KOPT-K1 (cell line): Measurements from ENCODE around the gene JPH2.

Experiments used
- H3K27ac ChIP-seq: fragments of 200-600 bp; sonication (generic); 2 replicates; pipeline ENCODE4 v1.5.1; 2016; ENCODE audit warnings: antibody characterized with exemption, mild to moderate bottlenecking, low read depth, low read length; ENCODE audit not compliant: poor library complexity, severe bottlenecking
- H3K36me3 ChIP-seq: fragments of 200-600 bp; sonication (generic); 2 replicates; pipeline ENCODE4 v1.5.1; 2017; ENCODE audit warnings: antibody characterized with exemption, mild to moderate bottlenecking, low read length, moderate library complexity; ENCODE audit not compliant: insufficient read depth
- H3K9me3 ChIP-seq: fragments of 200-600 bp; sonication (generic); 2 replicates; pipeline ENCODE4 v1.5.1; 2017; ENCODE audit warnings: antibody characterized with exemption, low read length, mild to moderate bottlenecking; ENCODE audit not compliant: insufficient read depth, poor library complexity, severe bottlenecking

The JPH2 gene

GRCh38 chr20:44185574-44185973 is 1.4 kb downstream of the JPH2 start:
- H3K36me3 ChIP-seq: no peaks in the 10 kb centered on the region
- H3K27ac ChIP-seq: no peak overlapping the region
- H3K9me3 ChIP-seq: no peaks in the 10 kb centered on the region

DNA sequence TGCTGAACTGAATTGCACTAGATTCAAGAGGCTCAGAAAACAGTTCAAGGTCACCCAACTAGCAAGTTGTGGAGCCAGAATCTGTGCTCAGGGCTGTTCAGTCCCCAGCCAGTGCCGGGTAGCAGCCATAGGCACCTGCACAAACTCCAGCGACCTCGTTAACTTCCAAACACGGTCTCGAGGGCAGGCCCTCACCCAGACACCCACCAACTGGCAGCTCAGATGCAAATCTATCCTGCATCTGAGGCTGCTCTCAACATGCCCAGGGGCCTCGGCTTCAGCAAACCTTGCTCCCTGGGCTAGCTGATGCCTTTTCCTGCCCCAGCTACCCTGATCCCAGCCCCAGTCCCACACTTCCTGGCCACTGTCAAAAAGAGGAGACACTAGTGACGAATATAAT is 3.7 kb downstream of the JPH2 start:
- H3K36me3 ChIP-seq: no peaks in the 10 kb centered on the region
- H3K27ac ChIP-seq: no peak overlapping the region

GRCh38 chr20:44182863-44183262 is 4.1 kb downstream of the JPH2 start:
- H3K36me3 ChIP-seq: no peaks in the 10 kb centered on the region
- no peak overlapping the region for H3K27ac ChIP-seq
- no peaks in the 10 kb centered on the region for H3K9me3 ChIP-seq

More for the DNA sequence above, 3.7 kb downstream of the JPH2 start:
- no peaks in the 10 kb centered on the region for H3K9me3 ChIP-seq

- H3K27ac ChIP-seq: no peak overlapping the region
- no peaks in the 10 kb centered on the region for H3K36me3 ChIP-seq
- no peaks in the 10 kb centered on the region for H3K9me3 ChIP-seq
Observed at GRCh38 chr20:44182135-44182765, 4.7 kb downstream of the JPH2 start.

DNA sequence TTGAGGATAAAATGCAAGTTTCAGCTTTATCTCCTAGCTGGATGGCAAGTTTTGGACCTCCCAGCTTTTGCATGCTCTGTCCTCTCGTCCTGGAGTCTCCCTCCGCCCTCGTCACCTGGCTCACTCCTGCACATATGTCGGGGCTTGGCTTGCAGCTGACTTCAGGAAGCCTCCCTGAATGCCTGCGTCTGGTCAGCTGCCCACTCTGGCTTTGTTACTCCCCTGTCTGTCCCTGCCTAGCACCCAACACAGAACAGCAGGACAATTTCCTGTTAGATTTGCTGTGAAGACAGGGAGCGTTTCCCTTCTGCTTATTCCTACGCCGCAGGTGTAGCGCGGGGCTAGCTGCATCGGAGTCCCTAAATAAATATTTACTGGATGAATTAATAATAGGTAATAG is 5.4 kb downstream of the JPH2 start:
- no peak overlapping the region for H3K27ac ChIP-seq
- no peaks in the 10 kb centered on the region for H3K9me3 ChIP-seq
- H3K36me3 ChIP-seq: no peaks in the 10 kb centered on the region

GRCh38 chr20:44180814-44181213 is 6.2 kb downstream of the JPH2 start:
- Histone ChIP-seq H3K36me3 (no peaks in the 10 kb centered on the region), H3K9me3 (no peaks in the 10 kb centered on the region), H3K27ac (no peak overlapping the region)

- Histone ChIP-seq H3K9me3 (no peaks in the 10 kb centered on the region), H3K27ac (no peak overlapping the region), H3K36me3 (no peaks in the 10 kb centered on the region)
Observed at GRCh38 chr20:44176833-44177534, 10.0 kb downstream of the JPH2 start.

- Histone ChIP-seq H3K27ac (no peak overlapping the region), H3K9me3 (no peaks in the 10 kb centered on the region), H3K36me3 (no peaks in the 10 kb centered on the region)
Observed at GRCh38 chr20:44174996-44175765, 11.8 kb downstream of the JPH2 start.

- no peak overlapping the region for H3K27ac ChIP-seq
- H3K9me3 ChIP-seq: no peaks in the 10 kb centered on the region
- no peaks in the 10 kb centered on the region for H3K36me3 ChIP-seq
Observed at GRCh38 chr20:44173846-44174245, 13.1 kb downstream of the JPH2 start.

DNA sequence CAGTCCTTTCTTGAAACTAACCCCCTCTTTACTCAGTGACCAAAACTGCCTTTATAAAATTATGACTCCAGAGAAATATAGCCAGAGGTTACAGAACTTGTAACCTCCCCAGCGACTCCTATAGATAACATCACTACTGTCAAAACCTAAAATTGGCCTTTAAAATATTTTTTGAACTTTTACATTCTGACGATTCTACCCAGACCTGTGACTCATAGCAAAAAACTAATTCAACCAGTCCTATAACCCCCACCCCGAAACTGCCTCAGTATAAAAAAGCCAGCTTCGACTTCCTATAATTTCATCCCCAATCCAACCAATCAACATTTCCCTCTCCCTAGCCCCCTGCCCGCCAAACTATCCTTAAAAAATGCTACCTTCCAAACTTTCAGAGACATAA is 13.9 kb downstream of the JPH2 start:
- H3K27ac ChIP-seq: no peak overlapping the region
- no peaks in the 10 kb centered on the region for H3K36me3 ChIP-seq
- no peaks in the 10 kb centered on the region for H3K9me3 ChIP-seq

DNA sequence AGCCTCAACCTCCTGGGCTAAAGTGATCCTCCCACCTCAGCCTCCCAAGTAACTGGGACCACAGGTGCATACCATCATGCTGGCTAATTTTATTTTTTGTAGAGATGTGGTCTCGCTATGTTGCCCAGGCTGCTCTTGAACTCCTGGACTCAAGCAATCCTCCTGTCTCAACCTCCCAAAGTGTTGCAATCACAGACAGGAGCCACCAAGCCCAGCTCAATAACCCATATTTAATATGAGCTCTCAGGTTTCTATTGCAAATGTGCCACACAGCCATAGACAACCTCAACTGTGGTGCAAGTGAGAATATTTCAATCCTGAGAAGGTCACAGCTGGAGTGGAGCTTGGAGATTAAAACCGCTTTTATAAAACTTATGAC is 14.4 kb downstream of the JPH2 start:
- no peak overlapping the region for H3K27ac ChIP-seq
- no peaks in the 10 kb centered on the region for H3K36me3 ChIP-seq
- H3K9me3 ChIP-seq: no peaks in the 10 kb centered on the region

DNA sequence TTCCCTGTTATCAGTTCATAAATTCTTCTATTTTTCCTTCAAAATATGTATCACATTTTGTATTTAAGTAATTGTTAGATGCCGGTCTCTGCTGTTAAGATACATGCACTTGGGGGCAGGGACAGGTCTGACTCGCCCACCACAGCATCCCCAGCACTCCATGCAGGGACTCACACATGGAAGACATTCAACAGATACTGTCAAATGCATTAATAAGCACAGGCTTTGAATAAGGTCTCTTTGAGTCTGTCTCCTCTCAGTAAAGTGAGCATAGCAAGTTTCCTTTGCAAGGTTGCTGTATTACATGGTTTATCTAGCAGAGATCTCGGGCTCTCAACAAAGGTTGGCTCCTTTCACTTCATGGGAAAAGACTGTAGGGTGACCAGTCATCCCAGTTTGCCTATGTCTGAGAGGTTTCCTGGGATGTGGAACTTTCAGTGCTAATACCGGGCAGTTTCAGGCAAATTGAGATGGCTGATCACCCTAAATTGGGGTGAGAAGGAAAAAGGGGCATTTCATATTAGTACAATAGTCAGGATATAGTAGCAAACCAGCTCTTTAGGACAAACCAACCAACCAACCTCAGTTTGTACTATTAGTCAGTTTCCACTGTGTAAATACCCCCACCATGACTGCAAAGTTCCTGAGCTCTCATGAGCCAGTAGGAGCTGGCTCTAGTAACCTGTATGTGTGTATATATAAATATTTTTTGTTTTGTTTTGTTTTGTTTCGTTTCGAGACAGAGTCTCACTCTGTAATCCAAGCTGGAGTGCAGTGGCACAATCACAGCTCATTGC is 15.0 kb downstream of the JPH2 start:
- H3K9me3 ChIP-seq: no peaks in the 10 kb centered on the region
- H3K36me3 ChIP-seq: no peaks in the 10 kb centered on the region
- H3K27ac ChIP-seq: no peak overlapping the region

GRCh38 chr20:44170816-44171410 is 16.1 kb downstream of the JPH2 start:
- Histone ChIP-seq H3K27ac (no peak overlapping the region), H3K9me3 (no peaks in the 10 kb centered on the region), H3K36me3 (no peaks in the 10 kb centered on the region)

DNA sequence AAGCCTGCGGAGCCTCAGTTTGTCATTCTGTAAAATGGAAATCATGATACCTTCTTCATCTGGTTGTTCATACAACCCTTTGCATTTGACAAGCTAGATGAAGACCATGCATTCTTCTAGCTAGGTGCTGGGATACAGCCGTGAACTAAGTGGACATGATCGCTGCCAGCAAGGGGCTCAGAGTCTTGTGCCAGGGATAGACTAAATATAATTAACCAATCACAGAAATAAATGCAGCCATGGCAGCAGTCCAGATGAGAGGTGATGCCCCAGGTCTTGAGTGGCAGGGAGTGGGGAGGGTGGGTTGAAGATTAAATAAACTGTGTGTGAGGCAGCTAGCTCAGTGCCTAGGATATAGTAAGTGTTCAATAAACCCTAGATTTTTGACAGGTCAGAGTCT is 19.3 kb downstream of the JPH2 start:
- H3K27ac ChIP-seq: no peak overlapping the region
- H3K9me3 ChIP-seq: no peaks in the 10 kb centered on the region
- no peaks in the 10 kb centered on the region for H3K36me3 ChIP-seq

DNA sequence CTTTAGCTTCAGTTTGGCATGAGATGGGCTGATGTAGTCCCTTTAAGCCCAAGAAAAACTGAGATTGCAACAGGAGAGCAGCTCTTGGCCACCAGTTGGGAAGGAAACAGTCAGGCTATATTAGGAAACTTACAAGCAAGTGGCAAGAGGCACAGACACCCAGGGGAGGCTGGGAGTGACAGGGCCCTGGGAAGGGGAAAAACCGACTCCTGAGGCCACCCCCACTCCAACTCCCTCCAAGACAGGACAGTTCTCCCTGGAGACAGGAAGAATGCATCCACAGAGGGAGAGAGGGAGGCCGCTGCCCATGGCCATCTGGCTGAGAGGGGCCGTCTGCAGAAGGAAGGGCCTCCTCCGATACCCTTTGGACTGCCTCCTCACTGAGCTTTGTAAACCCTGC is 20.5 kb downstream of the JPH2 start:
- Histone ChIP-seq H3K27ac (no peak overlapping the region), H3K9me3 (no peaks in the 10 kb centered on the region), H3K36me3 (no peaks in the 10 kb centered on the region)
